K562 (cell line): ENCODE results near the gene BCAS2. TPM values are rescaled to one million over a fixed set of nuclear protein-coding genes. Genes with fewer than 3 reads are reported as not detected.

ENCODE experiments used
- BRD9 ChIP-seq: fragments of 450-650 bp; IDR thresholded peaks from 2 replicates; pipeline ENCODE4 v1.6.1; 2018; ENCODE audit warnings: low read depth; ENCODE audit not compliant: partially characterized antibody
- CHCHD3 ChIP-seq: fragments of 250-450 bp; sonication (Bioruptor Pico); IDR thresholded peaks from 2 replicates; pipeline ENCODE4 v2.1.2; 2022; ENCODE audit warnings: mild to moderate bottlenecking
- COPS2 ChIP-seq: fragments of 450-650 bp; conservative IDR thresholded peaks from 2 replicates; pipeline ENCODE4 v1.6.1; 2016; ENCODE audit warnings: mild to moderate bottlenecking, moderate library complexity
- DDX20 ChIP-seq: fragments of 450-650 bp; IDR thresholded peaks from 2 replicates; pipeline ENCODE4 v1.6.1; 2016; ENCODE audit warnings: missing genetic modification characterization, low read depth, mild to moderate bottlenecking, missing compliant biosample characterization, moderate library complexity
- HMG20A ChIP-seq: fragments of 450-650 bp; formaldehyde crosslinking; conservative IDR thresholded peaks from 2 replicates; pipeline ENCODE4 v1.4.0; 2020; ENCODE audit warnings: mild to moderate bottlenecking, mixed read lengths
- IRF2 ChIP-seq: sonication (generic); formaldehyde crosslinking; IDR thresholded peaks from 2 replicates; pipeline ENCODE4 v1.8.1; 2022; ENCODE audit warnings: mild to moderate bottlenecking, missing genetic modification reagents
- KLF1 ChIP-seq: fragments of 450-650 bp; IDR thresholded peaks from 2 replicates; pipeline ENCODE4 v1.6.1; 2016; ENCODE audit warnings: missing genetic modification characterization, missing compliant biosample characterization
- MECOM ChIP-seq: fragments of 250-450 bp; sonication (Bioruptor Pico); IDR thresholded peaks from 2 replicates; pipeline ENCODE4 v1.8.0; 2022; ENCODE audit warnings: inconsistent platforms
- PCBP2 ChIP-seq: fragments of 200-400 bp; formaldehyde crosslinking; IDR thresholded peaks from 2 replicates; pipeline ENCODE4 v1.6.1; 2018; ENCODE audit warnings: low read length, low read depth, mild to moderate bottlenecking, moderate library complexity; ENCODE audit not compliant: poor library complexity, severe bottlenecking
- PHTF2 ChIP-seq: fragments of 250-450 bp; sonication (Bioruptor Pico); IDR thresholded peaks from 2 replicates; pipeline ENCODE4 v1.5.0; 2021; ENCODE audit warnings: mild to moderate bottlenecking
- PPARD ChIP-seq: fragments of 250-450 bp; sonication (Bioruptor Pico); IDR thresholded peaks from 2 replicates; pipeline ENCODE4 v1.8.0; 2022; ENCODE audit warnings: inconsistent platforms, mild to moderate bottlenecking, moderate library complexity
- RBM39 ChIP-seq: fragments of 200-400 bp; formaldehyde crosslinking; optimal IDR thresholded peaks from 2 replicates; pipeline ENCODE3; 2018; ENCODE audit warnings: low read depth, low read length
- WHSC1 ChIP-seq: IDR thresholded peaks from one replicate; pipeline ENCODE4 v1.6.1; 2012; ENCODE audit warnings: low read length, control low read depth, inconsistent platforms
- ZFP1 ChIP-seq: fragments of 450-650 bp; formaldehyde crosslinking; IDR thresholded peaks from 2 replicates; pipeline ENCODE4 v1.4.0; 2020; ENCODE audit warnings: mild to moderate bottlenecking, mixed read lengths
- ZSCAN32 ChIP-seq: fragments of 450-650 bp; formaldehyde crosslinking; IDR thresholded peaks from 2 replicates; pipeline ENCODE4 v1.4.0; 2020; ENCODE audit warnings: mild to moderate bottlenecking, moderate library complexity
- polyA plus RNA-seq, 8 experiments: library from polyadenylated mRNA; depleted of rRNA in 4 of 8; stranded (reverse) in 5 of 8; unstranded in 3 of 8; fragments of >200 nt; fragmentation: Nextera tagmentation in 2 of 8; fragmentation: Illumina TruSeq in 1 of 8; extraction: Ambion mirVana in 2 of 8; extraction: Trizol in 1 of 8; gene quantifications; 2 replicates each; pipeline versions ENCODE4 v1.2.1 to v1.2.3, GENCODE V29; 2011 to 2014; ENCODE audit warnings: inconsistent platforms in 1 of 8, missing spikeins in 1 of 8
- total RNA-seq, 7 experiments: library from RNA; depleted of rRNA in 6 of 7; stranded (reverse); fragments of >200 nt in 6 of 7; fragmentation: Illumina TruSeq in 2 of 7; extraction: Trizol in 2 of 7; gene quantifications; 2 replicates each; pipeline versions ENCODE4 v1.2.1 to v1.2.3, GENCODE V29; 2011 to 2021; ENCODE audit warnings: low replicate concordance in 1 of 7
- TF ChIP-seq, protein P1 (sequence below): fragments of 450-650 bp; formaldehyde crosslinking; IDR thresholded peaks from 2 replicates; pipeline ENCODE4 v1.4.0; 2020; ENCODE audit warnings: mild to moderate bottlenecking, mixed read lengths
- TF ChIP-seq, protein P2 (sequence below): sonication (generic); formaldehyde crosslinking; IDR thresholded peaks from 2 replicates; pipeline ENCODE4 v1.4.0; 2020; ENCODE audit warnings: mild to moderate bottlenecking, missing genetic modification reagents
- TF ChIP-seq, protein P3 (sequence below): fragments of 450-650 bp; IDR thresholded peaks from 2 replicates; pipeline ENCODE4 v1.6.1; 2017; ENCODE audit warnings: mild to moderate bottlenecking, moderate library complexity
- TF ChIP-seq, protein P4 (sequence below): fragments of 250-450 bp; sonication (Bioruptor Pico); IDR thresholded peaks from 2 replicates; pipeline ENCODE4 v1.8.0; 2021; ENCODE audit warnings: borderline replicate concordance, mild to moderate bottlenecking, moderate library complexity; ENCODE audit not compliant: poor library complexity, severe bottlenecking
- TF ChIP-seq, protein P5 (sequence below): fragments of 250-450 bp; sonication (Bioruptor Pico); IDR thresholded peaks from 2 replicates; pipeline ENCODE4 v1.9.0; 2021; ENCODE audit warnings: mild to moderate bottlenecking, inconsistent platforms

Gene BCAS2
- total and polyA plus RNA-seq, 9 of the 15 experiments (the other 6 are each of a cell fraction or from before 2014, with no cell fraction given): 59.3 to 183 (median 81.1) TPM

DNA sequence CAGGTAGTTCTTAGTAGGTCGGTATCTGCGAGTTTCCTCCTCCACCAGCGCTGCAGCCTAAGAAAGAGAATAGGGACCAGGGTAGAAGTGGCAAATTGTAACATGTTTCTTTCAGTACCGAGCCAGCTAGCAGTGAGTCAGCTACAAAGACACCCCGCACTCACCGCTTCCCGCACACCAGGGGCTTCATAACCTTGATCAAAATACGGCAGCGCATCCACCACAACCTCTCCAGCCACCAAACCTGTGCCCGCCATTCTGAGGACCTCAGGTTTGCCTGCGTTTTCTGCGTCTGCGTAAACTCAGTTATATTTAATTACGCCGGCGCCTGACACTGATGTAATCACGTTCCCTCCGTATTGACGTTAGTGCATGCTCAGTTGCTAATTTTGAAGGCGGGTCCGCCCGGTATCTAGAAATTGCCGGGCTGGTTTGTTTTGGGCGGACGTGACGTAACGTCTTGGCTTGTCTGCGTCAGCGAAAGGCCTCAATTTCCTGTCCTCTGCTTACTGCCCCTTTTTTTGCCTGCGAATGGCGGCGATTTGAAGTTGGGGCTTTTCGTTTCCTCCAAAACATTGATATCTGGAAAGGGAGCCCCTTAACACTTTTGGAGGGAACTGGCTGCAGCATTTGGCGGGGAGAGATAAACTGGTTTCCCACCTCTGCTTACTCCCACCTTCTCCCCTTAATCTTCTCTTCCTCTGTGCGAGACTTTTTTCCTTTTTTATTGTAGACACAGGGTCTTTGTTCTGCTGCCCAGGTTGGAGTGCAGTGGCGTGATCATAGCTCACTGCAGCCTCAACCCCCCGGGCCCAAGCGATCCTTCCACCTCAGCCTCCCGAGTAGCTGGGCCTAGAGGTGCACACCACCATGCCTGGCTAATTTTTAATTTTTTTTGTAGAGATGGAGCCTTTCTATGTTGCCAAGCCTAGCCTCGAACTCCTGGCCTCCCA is at the start of gene BCAS2 (continued):
- TF ChIP-seq CHCHD3 (CRISPR knock-in tag) (no peak), DDX20 (no peak), RBM39 (no peak), BRD9 (peak; percentile 40), KLF1 (tag) (no peak), PCBP2 (no peak), COPS2 (no peak), PHTF2 (CRISPR knock-in tag) (no peak), HMG20A (no peak), ZSCAN32 (CRISPR knock-in tag) (0 out of 2 replicates have a peak, but pooled peaks have one; percentile 1), IRF2 (CRISPR knock-in tag) (no peak), PPARD (CRISPR knock-in tag) (no peak), WHSC1 (no peak), ZFP1 (no peak), MECOM (CRISPR knock-in tag) (0 out of 2 replicates have a peak, but pooled peaks have one; percentile 28)
- TF ChIP-seq, protein P1, sequence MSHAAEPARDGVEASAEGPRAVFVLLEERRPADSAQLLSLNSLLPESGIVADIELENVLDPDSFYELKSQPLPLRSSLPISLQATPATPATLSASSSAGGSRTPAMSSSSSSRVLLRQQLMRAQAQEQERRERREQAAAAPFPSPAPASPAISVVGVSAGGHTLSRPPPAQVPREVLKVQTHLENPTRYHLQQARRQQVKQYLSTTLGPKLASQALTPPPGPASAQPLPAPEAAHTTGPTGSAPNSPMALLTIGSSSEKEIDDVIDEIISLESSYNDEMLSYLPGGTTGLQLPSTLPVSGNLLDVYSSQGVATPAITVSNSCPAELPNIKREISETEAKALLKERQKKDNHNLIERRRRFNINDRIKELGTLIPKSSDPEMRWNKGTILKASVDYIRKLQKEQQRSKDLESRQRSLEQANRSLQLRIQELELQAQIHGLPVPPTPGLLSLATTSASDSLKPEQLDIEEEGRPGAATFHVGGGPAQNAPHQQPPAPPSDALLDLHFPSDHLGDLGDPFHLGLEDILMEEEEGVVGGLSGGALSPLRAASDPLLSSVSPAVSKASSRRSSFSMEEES (CRISPR knock-in tag): no peak
- TF ChIP-seq, protein P2, sequence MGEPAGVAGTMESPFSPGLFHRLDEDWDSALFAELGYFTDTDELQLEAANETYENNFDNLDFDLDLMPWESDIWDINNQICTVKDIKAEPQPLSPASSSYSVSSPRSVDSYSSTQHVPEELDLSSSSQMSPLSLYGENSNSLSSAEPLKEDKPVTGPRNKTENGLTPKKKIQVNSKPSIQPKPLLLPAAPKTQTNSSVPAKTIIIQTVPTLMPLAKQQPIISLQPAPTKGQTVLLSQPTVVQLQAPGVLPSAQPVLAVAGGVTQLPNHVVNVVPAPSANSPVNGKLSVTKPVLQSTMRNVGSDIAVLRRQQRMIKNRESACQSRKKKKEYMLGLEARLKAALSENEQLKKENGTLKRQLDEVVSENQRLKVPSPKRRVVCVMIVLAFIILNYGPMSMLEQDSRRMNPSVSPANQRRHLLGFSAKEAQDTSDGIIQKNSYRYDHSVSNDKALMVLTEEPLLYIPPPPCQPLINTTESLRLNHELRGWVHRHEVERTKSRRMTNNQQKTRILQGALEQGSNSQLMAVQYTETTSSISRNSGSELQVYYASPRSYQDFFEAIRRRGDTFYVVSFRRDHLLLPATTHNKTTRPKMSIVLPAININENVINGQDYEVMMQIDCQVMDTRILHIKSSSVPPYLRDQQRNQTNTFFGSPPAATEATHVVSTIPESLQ (CRISPR knock-in tag): no peak
- TF ChIP-seq, protein P3, sequence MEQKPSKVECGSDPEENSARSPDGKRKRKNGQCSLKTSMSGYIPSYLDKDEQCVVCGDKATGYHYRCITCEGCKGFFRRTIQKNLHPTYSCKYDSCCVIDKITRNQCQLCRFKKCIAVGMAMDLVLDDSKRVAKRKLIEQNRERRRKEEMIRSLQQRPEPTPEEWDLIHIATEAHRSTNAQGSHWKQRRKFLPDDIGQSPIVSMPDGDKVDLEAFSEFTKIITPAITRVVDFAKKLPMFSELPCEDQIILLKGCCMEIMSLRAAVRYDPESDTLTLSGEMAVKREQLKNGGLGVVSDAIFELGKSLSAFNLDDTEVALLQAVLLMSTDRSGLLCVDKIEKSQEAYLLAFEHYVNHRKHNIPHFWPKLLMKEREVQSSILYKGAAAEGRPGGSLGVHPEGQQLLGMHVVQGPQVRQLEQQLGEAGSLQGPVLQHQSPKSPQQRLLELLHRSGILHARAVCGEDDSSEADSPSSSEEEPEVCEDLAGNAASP: no peak
- TF ChIP-seq, protein P4, sequence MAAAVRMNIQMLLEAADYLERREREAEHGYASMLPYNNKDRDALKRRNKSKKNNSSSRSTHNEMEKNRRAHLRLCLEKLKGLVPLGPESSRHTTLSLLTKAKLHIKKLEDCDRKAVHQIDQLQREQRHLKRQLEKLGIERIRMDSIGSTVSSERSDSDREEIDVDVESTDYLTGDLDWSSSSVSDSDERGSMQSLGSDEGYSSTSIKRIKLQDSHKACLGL (CRISPR knock-in tag): no peak
- TF ChIP-seq, protein P5, sequence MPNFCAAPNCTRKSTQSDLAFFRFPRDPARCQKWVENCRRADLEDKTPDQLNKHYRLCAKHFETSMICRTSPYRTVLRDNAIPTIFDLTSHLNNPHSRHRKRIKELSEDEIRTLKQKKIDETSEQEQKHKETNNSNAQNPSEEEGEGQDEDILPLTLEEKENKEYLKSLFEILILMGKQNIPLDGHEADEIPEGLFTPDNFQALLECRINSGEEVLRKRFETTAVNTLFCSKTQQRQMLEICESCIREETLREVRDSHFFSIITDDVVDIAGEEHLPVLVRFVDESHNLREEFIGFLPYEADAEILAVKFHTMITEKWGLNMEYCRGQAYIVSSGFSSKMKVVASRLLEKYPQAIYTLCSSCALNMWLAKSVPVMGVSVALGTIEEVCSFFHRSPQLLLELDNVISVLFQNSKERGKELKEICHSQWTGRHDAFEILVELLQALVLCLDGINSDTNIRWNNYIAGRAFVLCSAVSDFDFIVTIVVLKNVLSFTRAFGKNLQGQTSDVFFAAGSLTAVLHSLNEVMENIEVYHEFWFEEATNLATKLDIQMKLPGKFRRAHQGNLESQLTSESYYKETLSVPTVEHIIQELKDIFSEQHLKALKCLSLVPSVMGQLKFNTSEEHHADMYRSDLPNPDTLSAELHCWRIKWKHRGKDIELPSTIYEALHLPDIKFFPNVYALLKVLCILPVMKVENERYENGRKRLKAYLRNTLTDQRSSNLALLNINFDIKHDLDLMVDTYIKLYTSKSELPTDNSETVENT (CRISPR knock-in tag): peak; percentile 29; the same call in 1 of the 2 replicates
